ENCODE results near the gene ADGRV1.
"Not testable (repeated sequence)": the region's sequence is repeated elsewhere in the genome, so short reads cannot be mapped to it uniquely, and the experiment has no call there.

ADGRV1 gene

GRCh38 chr5:90602681-90603080, 44.1 kb downstream of the ADGRV1 start:
- DNase-seq: no peak

- no peak for DNase-seq
Observed at GRCh38 chr5:90606539-90606938, 47.9 kb downstream of the ADGRV1 start.

GRCh38 chr5:90612919-90613318, 54.3 kb downstream of the ADGRV1 start:
- no peak for DNase-seq

GRCh38 chr5:90613459-90613858, 54.9 kb downstream of the ADGRV1 start:
- DNase-seq: no peak

- DNase-seq: no peak
Observed at GRCh38 chr5:90613918-90614504, 55.4 kb downstream of the ADGRV1 start.

GRCh38 chr5:90615355-90615754, 56.8 kb downstream of the ADGRV1 start:
- no peak for DNase-seq

- no peak for DNase-seq
Observed at GRCh38 chr5:90618071-90618470, 59.5 kb downstream of the ADGRV1 start.

GRCh38 chr5:90619762-90620161, 61.2 kb downstream of the ADGRV1 start:
- not testable (repeated sequence) for DNase-seq

- no peak for DNase-seq
Observed at GRCh38 chr5:90621848-90622247, 63.3 kb downstream of the ADGRV1 start.

GRCh38 chr5:90626493-90626892, 67.9 kb downstream of the ADGRV1 start:
- no peak for DNase-seq

GRCh38 chr5:90628492-90628891, 69.9 kb downstream of the ADGRV1 start:
- no peak for DNase-seq

- no peak for DNase-seq
Observed at GRCh38 chr5:90632791-90633190, 74.2 kb downstream of the ADGRV1 start.

GRCh38 chr5:90636948-90637347, 78.4 kb downstream of the ADGRV1 start:
- DNase-seq: no peak

GRCh38 chr5:90637731-90638130, 79.1 kb downstream of the ADGRV1 start:
- no peak for DNase-seq

GRCh38 chr5:90638878-90639277, 80.3 kb downstream of the ADGRV1 start:
- no peak for DNase-seq

GRCh38 chr5:90640484-90641059, 82.0 kb downstream of the ADGRV1 start:
- DNase-seq: no peak

- DNase-seq: no peak
Observed at GRCh38 chr5:90641528-90641927, 82.9 kb downstream of the ADGRV1 start.

- no peak for DNase-seq
Observed at GRCh38 chr5:90642706-90643229, 84.2 kb downstream of the ADGRV1 start.

- DNase-seq: no peak
Observed at GRCh38 chr5:90644132-90644531, 85.5 kb downstream of the ADGRV1 start.

- no peak for DNase-seq
Observed at GRCh38 chr5:90645024-90645610, 86.5 kb downstream of the ADGRV1 start.

- DNase-seq: no peak
Observed at GRCh38 chr5:90650767-90651166, 92.2 kb downstream of the ADGRV1 start.

- DNase-seq: no peak
Observed at GRCh38 chr5:90654215-90654614, 95.6 kb downstream of the ADGRV1 start.

- no peak for DNase-seq
Observed at GRCh38 chr5:90655423-90655822, 96.8 kb downstream of the ADGRV1 start.

- DNase-seq: no peak
Observed at GRCh38 chr5:90657030-90657429, 98.4 kb downstream of the ADGRV1 start.

- DNase-seq: no peak
Observed at GRCh38 chr5:90657788-90658187, 99.2 kb downstream of the ADGRV1 start.
